ENCODE results near the gene SUSD3. TPM values are rescaled to one million over a fixed set of nuclear protein-coding genes. Genes with fewer than 3 reads are reported as not detected.

SUSD3 gene
- total and polyA plus RNA-seq, 5 donors from 2014 or later: 68.7 to 229 (median 205) TPM

- Histone ChIP-seq H3K27me3 (ENCODE audit: control insufficient read depth, insufficient read depth, low read length) (no peaks in the 10 kb centered on the region), H3K36me3 (ENCODE audit: control insufficient read depth, insufficient read depth, low read length) (no peaks in the 10 kb centered on the region), H3K4me3 (ENCODE audit: low read depth, low read length) (no peak overlapping the region), H3K4me1 (ENCODE audit: control insufficient read depth, insufficient read depth, low read length, poor library complexity, severe bottlenecking) (peaks cover 50% of the 10 kb centered on the region), H3K9me3 (ENCODE audit: control insufficient read depth in 2 of 2, low read length in 2 of 2) (no peaks in the 10 kb centered on the region), H3K27ac (ENCODE audit: insufficient read depth, low read length, poor library complexity, severe bottlenecking) (no peak overlapping the region)
- Mint-ChIP-seq H3K9me3 (no peaks in the 10 kb centered on the region), H3K4me3 (peak overlapping the region; percentile 72 to 87 (median 84)), H3K4me1 (peaks cover 5 to 74% (median 30%) of the 10 kb centered on the region in 4 donors), H3K27me3 (no peaks in the 10 kb centered on the region), H3K36me3 (no peaks in the 10 kb centered on the region), H3K27ac (peak overlapping the region; percentile 87 to 91 (median 90))
- DNase-seq (no peak), ATAC-seq (ENCODE audit: low read depth in 2 of 2) (no peak)
Measured at GRCh38 chr9:93057042-93057702, 1.3 kb upstream of the SUSD3 start.

- Mint-ChIP-seq H3K27ac (peak overlapping the region; percentile 86 to 90 (median 87)), H3K27me3 (no peaks in the 10 kb centered on the region), H3K9me3 (no peaks in the 10 kb centered on the region), H3K4me3 (peak overlapping the region; percentile 84 to 91 (median 86)), H3K4me1 (peaks cover 5 to 80% (median 34%) of the 10 kb centered on the region in 4 donors), H3K36me3 (peaks cover 3% of the 10 kb centered on the region)
- DNase-seq (no peak), ATAC-seq (ENCODE audit: low read depth in 2 of 2) (peak in 1 of 2 donors; percentile 4)
- no peaks in the 10 kb centered on the region for H3K27me3 ChIP-seq (ENCODE audit: control insufficient read depth, insufficient read depth, low read length)
- H3K36me3 ChIP-seq (ENCODE audit: control insufficient read depth, insufficient read depth, low read length): no peaks in the 10 kb centered on the region
- no peak overlapping the region for H3K4me3 ChIP-seq (ENCODE audit: low read depth, low read length)
- peaks cover 56% of the 10 kb centered on the region for H3K4me1 ChIP-seq (ENCODE audit: control insufficient read depth, insufficient read depth, low read length, poor library complexity, severe bottlenecking)
- no peaks in the 10 kb centered on the region for H3K9me3 ChIP-seq (ENCODE audit: control insufficient read depth in 2 of 2, low read length in 2 of 2)
- peak overlapping the region; percentile 89 for H3K27ac ChIP-seq (ENCODE audit: insufficient read depth, low read length, poor library complexity, severe bottlenecking)
Measured at GRCh38 chr9:93057703-93058354, 672 bp upstream of the SUSD3 start.

- ATAC-seq (ENCODE audit: low read depth in 2 of 2) (peak in 1 of 2 donors; percentile 9), DNase-seq (peak in 2 of 3 donors; percentile 17 to 59)
- H3K27ac Mint-ChIP-seq: peak overlapping the region; percentile 96 to 100 (median 100)
- Histone ChIP-seq H3K4me1 (ENCODE audit: control insufficient read depth, insufficient read depth, low read length, poor library complexity, severe bottlenecking) (peaks cover 70% of the 10 kb centered on the region), H3K36me3 (ENCODE audit: control insufficient read depth, insufficient read depth, low read length) (no peaks in the 10 kb centered on the region), H3K27me3 (ENCODE audit: control insufficient read depth, insufficient read depth, low read length) (no peaks in the 10 kb centered on the region), H3K9me3 (ENCODE audit: control insufficient read depth in 2 of 2, low read length in 2 of 2) (no peaks in the 10 kb centered on the region), H3K4me3 (ENCODE audit: low read depth, low read length) (peak overlapping the region; percentile 86), H3K27ac (ENCODE audit: insufficient read depth, low read length, poor library complexity, severe bottlenecking) (peak overlapping the region; percentile 89)
- no peaks in the 10 kb centered on the region for H3K9me3 Mint-ChIP-seq
- H3K36me3 Mint-ChIP-seq: peaks cover 7% of the 10 kb centered on the region
- peaks cover 11 to 82% (median 38%) of the 10 kb centered on the region in 4 donors for H3K4me1 Mint-ChIP-seq
- H3K27me3 Mint-ChIP-seq: no peaks in the 10 kb centered on the region
- H3K4me3 Mint-ChIP-seq: peak overlapping the region; percentile 92 to 99 (median 95)
Measured at GRCh38 chr9:93059011-93059714, 662 bp downstream of the SUSD3 start.

DNA sequence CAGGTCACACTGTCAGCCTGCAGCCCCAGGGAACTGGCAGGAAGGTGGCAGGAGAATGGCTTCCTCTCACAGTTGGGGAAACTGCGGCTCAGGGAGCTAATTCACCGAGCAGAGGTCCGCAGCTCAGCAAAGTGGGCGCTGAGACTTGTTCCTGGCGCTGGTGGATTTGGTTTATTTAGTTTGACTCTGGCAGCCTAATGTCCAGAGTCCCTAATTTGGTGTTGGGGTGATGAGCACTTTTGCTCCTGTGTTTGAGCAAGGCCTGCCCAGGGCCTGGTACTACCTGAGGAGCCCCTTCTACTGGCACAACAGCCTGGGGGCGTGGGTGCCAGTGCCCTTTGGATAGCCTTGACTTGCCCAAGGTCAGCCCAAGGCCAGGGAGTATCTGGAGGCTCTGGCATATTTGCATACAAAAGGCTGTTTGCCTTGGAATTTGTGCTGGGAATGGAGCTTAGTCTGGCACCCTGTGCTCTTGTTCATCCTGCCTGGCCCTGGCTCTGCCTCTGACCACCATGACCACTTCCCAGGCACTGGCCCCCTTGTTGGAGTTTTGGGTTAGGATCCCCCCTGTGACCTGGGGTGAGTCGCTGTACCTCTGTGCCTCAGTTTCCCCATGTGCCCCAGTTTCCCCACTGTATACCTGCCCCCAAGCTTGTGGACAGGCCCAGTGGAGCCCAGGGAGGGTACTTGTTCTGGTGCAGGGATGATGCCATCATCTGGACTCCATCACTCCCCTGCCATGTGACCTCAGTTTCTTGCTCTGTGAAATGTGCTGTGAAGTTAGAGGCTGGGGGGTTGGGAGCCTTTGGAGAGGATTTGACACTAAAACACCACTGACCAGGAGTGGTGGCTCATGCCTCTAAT, 1.4 kb downstream of the SUSD3 start:
- peak overlapping the region; percentile 100 for H3K27ac Mint-ChIP-seq
- Histone ChIP-seq H3K4me1 (ENCODE audit: control insufficient read depth, insufficient read depth, low read length, poor library complexity, severe bottlenecking) (peaks cover 74% of the 10 kb centered on the region), H3K27ac (ENCODE audit: insufficient read depth, low read length, poor library complexity, severe bottlenecking) (peak overlapping the region; percentile 89), H3K27me3 (ENCODE audit: control insufficient read depth, insufficient read depth, low read length) (no peaks in the 10 kb centered on the region), H3K36me3 (ENCODE audit: control insufficient read depth, insufficient read depth, low read length) (no peaks in the 10 kb centered on the region), H3K9me3 (ENCODE audit: control insufficient read depth in 2 of 2, low read length in 2 of 2) (no peaks in the 10 kb centered on the region), H3K4me3 (ENCODE audit: low read depth, low read length) (peak overlapping the region; percentile 86)
- ATAC-seq (ENCODE audit: low read depth in 2 of 2) (no peak), DNase-seq (no peak)
- no peaks in the 10 kb centered on the region for H3K9me3 Mint-ChIP-seq
- H3K27me3 Mint-ChIP-seq: no peaks in the 10 kb centered on the region
- H3K36me3 Mint-ChIP-seq: peaks cover 15% of the 10 kb centered on the region
- H3K4me3 Mint-ChIP-seq: peak overlapping the region; percentile 92 to 99 (median 95)
- H3K4me1 Mint-ChIP-seq: peaks cover 16 to 82% (median 45%) of the 10 kb centered on the region in 4 donors

DNA sequence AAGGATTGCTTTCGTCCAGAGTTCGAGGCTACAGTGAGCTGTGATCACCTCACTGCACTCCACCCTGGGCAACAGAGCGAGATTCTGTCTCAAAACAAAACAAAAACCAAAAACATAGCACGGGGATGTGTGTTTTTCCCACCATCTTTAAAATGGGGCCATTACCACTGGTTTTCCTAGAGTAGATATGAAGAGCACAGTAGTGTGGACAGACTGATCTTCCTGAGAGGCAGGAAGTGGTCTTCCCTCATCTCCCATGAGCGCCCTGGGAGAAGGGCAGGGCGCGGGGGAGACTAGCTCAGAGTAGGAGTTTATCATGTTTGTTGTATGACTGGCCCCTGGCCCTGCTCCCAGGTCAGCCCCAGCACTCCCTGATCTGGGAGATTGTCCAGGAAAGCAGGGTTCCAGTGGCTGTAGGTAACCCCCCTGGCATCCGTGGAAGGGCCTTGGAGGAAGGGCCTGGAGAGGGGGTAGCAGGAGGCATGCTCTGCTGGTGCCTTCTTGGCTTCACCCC, 2.3 kb downstream of the SUSD3 start:
- peak in 1 of 3 donors; percentile 53 for DNase-seq
- H3K9me3 Mint-ChIP-seq: no peaks in the 10 kb centered on the region
- H3K36me3 Mint-ChIP-seq: peaks cover 21% of the 10 kb centered on the region
- ATAC-seq (ENCODE audit: low read depth in 2 of 2): no peak
- peak overlapping the region; percentile 89 for H3K27ac ChIP-seq (ENCODE audit: insufficient read depth, low read length, poor library complexity, severe bottlenecking)
- H3K4me1 ChIP-seq (ENCODE audit: control insufficient read depth, insufficient read depth, low read length, poor library complexity, severe bottlenecking): peaks cover 80% of the 10 kb centered on the region
- H3K27me3 Mint-ChIP-seq: no peaks in the 10 kb centered on the region
- peak overlapping the region; percentile 92 to 99 (median 95) for H3K4me3 Mint-ChIP-seq
- H3K9me3 ChIP-seq (ENCODE audit: control insufficient read depth in 2 of 2, low read length in 2 of 2): no peaks in the 10 kb centered on the region
- H3K27ac Mint-ChIP-seq: peak overlapping the region; percentile 100
- no peaks in the 10 kb centered on the region for H3K27me3 ChIP-seq (ENCODE audit: control insufficient read depth, insufficient read depth, low read length)
- H3K4me1 Mint-ChIP-seq: peaks cover 16 to 85% (median 52%) of the 10 kb centered on the region in 4 donors
- H3K36me3 ChIP-seq (ENCODE audit: control insufficient read depth, insufficient read depth, low read length): peaks cover 8% of the 10 kb centered on the region
- H3K4me3 ChIP-seq (ENCODE audit: low read depth, low read length): peak overlapping the region; percentile 86

DNA sequence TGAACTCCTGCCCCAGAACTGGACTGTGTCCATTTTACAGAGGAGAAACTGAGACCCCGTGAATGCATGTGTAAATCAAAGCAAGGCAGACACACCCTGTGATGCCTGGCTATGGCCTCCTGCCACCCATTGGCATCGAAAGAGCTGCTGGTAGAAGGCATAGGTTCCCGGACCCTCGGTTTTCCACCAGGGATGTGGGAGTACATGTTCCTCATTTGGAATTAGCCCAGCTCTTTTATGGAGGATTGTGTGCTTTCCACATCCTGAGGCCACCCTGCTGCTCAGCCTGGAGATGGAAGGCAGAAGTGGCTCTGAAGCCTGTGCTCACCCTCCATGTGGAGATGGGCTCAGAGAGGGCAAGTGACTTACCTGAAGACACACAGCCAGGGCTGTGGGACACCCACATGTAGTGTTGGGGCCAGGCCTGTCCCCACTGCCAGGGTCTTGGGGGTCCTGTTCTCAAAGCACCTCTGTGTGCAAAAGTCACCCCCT, 2.8 kb downstream of the SUSD3 start:
- no peak for ATAC-seq (ENCODE audit: low read depth in 2 of 2)
- Mint-ChIP-seq H3K27ac (peak overlapping the region; percentile 100), H3K36me3 (peaks cover 26% of the 10 kb centered on the region), H3K4me1 (peaks cover 16 to 87% (median 56%) of the 10 kb centered on the region in 4 donors), H3K4me3 (peak overlapping the region; percentile 92 to 99 (median 95)), H3K9me3 (no peaks in the 10 kb centered on the region), H3K27me3 (no peaks in the 10 kb centered on the region)
- DNase-seq: no peak
- H3K36me3 ChIP-seq (ENCODE audit: control insufficient read depth, insufficient read depth, low read length): peaks cover 9% of the 10 kb centered on the region
- peak overlapping the region; percentile 86 for H3K4me3 ChIP-seq (ENCODE audit: low read depth, low read length)
- no peaks in the 10 kb centered on the region for H3K27me3 ChIP-seq (ENCODE audit: control insufficient read depth, insufficient read depth, low read length)
- no peaks in the 10 kb centered on the region for H3K9me3 ChIP-seq (ENCODE audit: control insufficient read depth in 2 of 2, low read length in 2 of 2)
- H3K27ac ChIP-seq (ENCODE audit: insufficient read depth, low read length, poor library complexity, severe bottlenecking): peak overlapping the region; percentile 89
- H3K4me1 ChIP-seq (ENCODE audit: control insufficient read depth, insufficient read depth, low read length, poor library complexity, severe bottlenecking): peaks cover 83% of the 10 kb centered on the region

Data from CD4-positive, CD25-positive, alpha-beta regulatory T cell (primary cell).